ENCODE measurements around the gene CADM3. TPM values are rescaled to one million over a fixed set of nuclear protein-coding genes. Genes with fewer than 3 reads are reported as not detected.

Gene CADM3
- total and polyA plus RNA-seq, 9 of the 15 experiments (the other 6 are each of a cell fraction or from before 2014, with no cell fraction given), result 0.04 TPM; not detected in 8

DNA sequence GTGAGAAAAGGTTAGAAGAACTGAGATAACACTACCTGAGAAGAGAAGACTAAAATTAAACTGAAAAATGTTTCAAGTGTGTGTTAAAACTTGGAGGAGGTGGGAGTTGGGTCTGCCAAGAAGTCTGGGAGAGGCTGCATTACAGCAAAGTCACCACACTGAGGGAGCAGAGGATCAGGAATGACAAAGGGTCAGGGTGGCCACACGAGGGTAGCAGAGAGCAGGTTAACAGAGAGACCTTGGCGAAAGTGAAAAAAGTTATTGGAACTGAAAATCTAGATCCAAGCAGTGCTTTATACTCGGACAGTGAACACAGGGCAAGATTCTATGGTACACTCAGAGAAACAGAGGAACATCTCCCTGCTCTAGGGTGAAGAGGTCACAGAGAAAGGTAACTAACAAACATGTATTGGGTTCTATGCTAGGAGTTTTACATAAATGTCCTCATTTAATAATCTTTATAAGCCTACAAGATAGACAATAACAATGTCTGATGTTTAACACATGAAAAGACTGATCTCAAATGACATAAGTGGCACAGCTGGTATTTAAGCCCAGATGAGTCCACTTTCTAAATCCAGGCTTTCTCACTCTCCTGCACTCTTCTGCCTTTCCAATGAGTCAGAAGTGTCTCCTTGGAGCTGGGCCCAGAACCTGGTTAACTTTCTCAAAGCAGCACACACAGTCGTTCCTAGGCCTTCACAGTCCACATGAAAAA is 10.3 kb upstream of the CADM3 start (continued):
- TF ChIP-seq MCM3 (IDR thresholded peaks at IDR 0.05), result no peak
- no peak for TF ChIP-seq ZKSCAN3 (CRISPR knock-in tag; IDR thresholded peaks at IDR 0.05)
- TF ChIP-seq MBD1 (CRISPR knock-in tag; IDR thresholded peaks at IDR 0.05), result no peak
- no peak for TF ChIP-seq ZBTB34 (CRISPR knock-in tag; IDR thresholded peaks at IDR 0.05)
- TF ChIP-seq, protein P1, sequence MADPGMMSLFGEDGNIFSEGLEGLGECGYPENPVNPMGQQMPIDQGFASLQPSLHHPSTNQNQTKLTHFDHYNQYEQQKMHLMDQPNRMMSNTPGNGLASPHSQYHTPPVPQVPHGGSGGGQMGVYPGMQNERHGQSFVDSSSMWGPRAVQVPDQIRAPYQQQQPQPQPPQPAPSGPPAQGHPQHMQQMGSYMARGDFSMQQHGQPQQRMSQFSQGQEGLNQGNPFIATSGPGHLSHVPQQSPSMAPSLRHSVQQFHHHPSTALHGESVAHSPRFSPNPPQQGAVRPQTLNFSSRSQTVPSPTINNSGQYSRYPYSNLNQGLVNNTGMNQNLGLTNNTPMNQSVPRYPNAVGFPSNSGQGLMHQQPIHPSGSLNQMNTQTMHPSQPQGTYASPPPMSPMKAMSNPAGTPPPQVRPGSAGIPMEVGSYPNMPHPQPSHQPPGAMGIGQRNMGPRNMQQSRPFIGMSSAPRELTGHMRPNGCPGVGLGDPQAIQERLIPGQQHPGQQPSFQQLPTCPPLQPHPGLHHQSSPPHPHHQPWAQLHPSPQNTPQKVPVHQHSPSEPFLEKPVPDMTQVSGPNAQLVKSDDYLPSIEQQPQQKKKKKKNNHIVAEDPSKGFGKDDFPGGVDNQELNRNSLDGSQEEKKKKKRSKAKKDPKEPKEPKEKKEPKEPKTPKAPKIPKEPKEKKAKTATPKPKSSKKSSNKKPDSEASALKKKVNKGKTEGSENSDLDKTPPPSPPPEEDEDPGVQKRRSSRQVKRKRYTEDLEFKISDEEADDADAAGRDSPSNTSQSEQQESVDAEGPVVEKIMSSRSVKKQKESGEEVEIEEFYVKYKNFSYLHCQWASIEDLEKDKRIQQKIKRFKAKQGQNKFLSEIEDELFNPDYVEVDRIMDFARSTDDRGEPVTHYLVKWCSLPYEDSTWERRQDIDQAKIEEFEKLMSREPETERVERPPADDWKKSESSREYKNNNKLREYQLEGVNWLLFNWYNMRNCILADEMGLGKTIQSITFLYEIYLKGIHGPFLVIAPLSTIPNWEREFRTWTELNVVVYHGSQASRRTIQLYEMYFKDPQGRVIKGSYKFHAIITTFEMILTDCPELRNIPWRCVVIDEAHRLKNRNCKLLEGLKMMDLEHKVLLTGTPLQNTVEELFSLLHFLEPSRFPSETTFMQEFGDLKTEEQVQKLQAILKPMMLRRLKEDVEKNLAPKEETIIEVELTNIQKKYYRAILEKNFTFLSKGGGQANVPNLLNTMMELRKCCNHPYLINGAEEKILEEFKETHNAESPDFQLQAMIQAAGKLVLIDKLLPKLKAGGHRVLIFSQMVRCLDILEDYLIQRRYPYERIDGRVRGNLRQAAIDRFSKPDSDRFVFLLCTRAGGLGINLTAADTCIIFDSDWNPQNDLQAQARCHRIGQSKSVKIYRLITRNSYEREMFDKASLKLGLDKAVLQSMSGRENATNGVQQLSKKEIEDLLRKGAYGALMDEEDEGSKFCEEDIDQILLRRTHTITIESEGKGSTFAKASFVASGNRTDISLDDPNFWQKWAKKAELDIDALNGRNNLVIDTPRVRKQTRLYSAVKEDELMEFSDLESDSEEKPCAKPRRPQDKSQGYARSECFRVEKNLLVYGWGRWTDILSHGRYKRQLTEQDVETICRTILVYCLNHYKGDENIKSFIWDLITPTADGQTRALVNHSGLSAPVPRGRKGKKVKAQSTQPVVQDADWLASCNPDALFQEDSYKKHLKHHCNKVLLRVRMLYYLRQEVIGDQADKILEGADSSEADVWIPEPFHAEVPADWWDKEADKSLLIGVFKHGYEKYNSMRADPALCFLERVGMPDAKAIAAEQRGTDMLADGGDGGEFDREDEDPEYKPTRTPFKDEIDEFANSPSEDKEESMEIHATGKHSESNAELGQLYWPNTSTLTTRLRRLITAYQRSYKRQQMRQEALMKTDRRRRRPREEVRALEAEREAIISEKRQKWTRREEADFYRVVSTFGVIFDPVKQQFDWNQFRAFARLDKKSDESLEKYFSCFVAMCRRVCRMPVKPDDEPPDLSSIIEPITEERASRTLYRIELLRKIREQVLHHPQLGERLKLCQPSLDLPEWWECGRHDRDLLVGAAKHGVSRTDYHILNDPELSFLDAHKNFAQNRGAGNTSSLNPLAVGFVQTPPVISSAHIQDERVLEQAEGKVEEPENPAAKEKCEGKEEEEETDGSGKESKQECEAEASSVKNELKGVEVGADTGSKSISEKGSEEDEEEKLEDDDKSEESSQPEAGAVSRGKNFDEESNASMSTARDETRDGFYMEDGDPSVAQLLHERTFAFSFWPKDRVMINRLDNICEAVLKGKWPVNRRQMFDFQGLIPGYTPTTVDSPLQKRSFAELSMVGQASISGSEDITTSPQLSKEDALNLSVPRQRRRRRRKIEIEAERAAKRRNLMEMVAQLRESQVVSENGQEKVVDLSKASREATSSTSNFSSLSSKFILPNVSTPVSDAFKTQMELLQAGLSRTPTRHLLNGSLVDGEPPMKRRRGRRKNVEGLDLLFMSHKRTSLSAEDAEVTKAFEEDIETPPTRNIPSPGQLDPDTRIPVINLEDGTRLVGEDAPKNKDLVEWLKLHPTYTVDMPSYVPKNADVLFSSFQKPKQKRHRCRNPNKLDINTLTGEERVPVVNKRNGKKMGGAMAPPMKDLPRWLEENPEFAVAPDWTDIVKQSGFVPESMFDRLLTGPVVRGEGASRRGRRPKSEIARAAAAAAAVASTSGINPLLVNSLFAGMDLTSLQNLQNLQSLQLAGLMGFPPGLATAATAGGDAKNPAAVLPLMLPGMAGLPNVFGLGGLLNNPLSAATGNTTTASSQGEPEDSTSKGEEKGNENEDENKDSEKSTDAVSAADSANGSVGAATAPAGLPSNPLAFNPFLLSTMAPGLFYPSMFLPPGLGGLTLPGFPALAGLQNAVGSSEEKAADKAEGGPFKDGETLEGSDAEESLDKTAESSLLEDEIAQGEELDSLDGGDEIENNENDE (IDR thresholded peaks at IDR 0.05; ENCODE audit: low read depth, low read length), result no peak
- no peak for TF ChIP-seq ZNF780A (CRISPR knock-in tag; IDR thresholded peaks at IDR 0.05)
- no peak for TF ChIP-seq KLF10 (CRISPR knock-in tag; IDR thresholded peaks at IDR 0.05)
- TF ChIP-seq MEIS2 (IDR thresholded peaks at IDR 0.05; ENCODE audit: partially characterized antibody), result no peak
- peak; percentile 48; the same call in 1 of the 2 replicates for TF ChIP-seq RB1 (IDR thresholded peaks at IDR 0.05; ENCODE audit: low read depth)
- TF ChIP-seq FOXK2 (conservative IDR thresholded peaks at IDR 0.05 in 1 of 2, IDR thresholded peaks at IDR 0.05 in 1 of 2; ENCODE audit: low read depth in 2 of 2), result no peak
- TF ChIP-seq RFX5 (IDR thresholded peaks at IDR 0.05; ENCODE audit: low read depth, low read length), result no peak
- no peak for TF ChIP-seq GATAD2A (IDR thresholded peaks at IDR 0.05)
- no peak for TF ChIP-seq HDAC2 (IDR thresholded peaks at IDR 0.05)
- no peak for TF ChIP-seq WHSC1 (IDR thresholded peaks at IDR 0.05; ENCODE audit: low read length)
